ENCODE measurements around the gene MPV17. TPM values are rescaled to one million over a fixed set of nuclear protein-coding genes. Genes with fewer than 3 reads are reported as not detected.
"Not testable (repeated sequence)": the region's sequence is repeated elsewhere in the genome, so short reads cannot be mapped to it uniquely, and the experiment has no call there.

The MPV17 gene
- polyA plus RNA-seq, 3 donors: 74.0 to 90.5 (median 81.4) TPM

GRCh38 chr2:27281855-27282559 is 40.9 kb downstream of the MPV17 start, which contains the start of gene TRIM54:
TSS of gene TRIM54 (plus strand) at chr2:27282429. CDS start at chr2:27282732, 303 bp downstream.
- DNase-seq (ENCODE audit: extremely low read depth in 1 of 11, low read depth in 9 of 11, low spot score in 4 of 11): no peak

GRCh38 chr2:27281442-27281841 is 41.5 kb downstream of the MPV17 start:
- DNase-seq (ENCODE audit: extremely low read depth in 1 of 11, low read depth in 9 of 11, low spot score in 4 of 11): no peak

DNA sequence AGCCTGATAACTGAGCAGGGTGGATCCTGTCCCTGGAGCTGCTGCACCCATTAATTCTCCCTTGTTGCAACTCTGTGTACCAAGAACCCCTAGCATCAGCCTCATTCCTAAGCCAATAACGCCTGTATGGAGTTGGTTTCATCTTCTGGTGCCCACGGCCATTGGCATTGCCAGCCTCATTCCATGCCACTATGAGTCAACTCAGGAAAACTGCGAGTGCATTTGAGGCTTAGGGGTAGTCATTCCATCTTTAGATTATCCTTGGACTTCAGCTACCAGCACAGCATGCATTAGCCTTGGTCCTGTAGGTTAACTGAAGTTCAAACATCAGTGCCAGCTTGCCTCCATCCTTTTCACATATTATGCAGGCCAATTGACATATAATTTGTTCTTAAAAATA is 42.1 kb downstream of the MPV17 start:
- no peak for DNase-seq (ENCODE audit: extremely low read depth in 1 of 11, low read depth in 9 of 11, low spot score in 4 of 11)

- no peak for DNase-seq (ENCODE audit: extremely low read depth in 1 of 11, low read depth in 9 of 11, low spot score in 4 of 11)
Measured at GRCh38 chr2:27278010-27278409, 44.9 kb downstream of the MPV17 start.

DNA sequence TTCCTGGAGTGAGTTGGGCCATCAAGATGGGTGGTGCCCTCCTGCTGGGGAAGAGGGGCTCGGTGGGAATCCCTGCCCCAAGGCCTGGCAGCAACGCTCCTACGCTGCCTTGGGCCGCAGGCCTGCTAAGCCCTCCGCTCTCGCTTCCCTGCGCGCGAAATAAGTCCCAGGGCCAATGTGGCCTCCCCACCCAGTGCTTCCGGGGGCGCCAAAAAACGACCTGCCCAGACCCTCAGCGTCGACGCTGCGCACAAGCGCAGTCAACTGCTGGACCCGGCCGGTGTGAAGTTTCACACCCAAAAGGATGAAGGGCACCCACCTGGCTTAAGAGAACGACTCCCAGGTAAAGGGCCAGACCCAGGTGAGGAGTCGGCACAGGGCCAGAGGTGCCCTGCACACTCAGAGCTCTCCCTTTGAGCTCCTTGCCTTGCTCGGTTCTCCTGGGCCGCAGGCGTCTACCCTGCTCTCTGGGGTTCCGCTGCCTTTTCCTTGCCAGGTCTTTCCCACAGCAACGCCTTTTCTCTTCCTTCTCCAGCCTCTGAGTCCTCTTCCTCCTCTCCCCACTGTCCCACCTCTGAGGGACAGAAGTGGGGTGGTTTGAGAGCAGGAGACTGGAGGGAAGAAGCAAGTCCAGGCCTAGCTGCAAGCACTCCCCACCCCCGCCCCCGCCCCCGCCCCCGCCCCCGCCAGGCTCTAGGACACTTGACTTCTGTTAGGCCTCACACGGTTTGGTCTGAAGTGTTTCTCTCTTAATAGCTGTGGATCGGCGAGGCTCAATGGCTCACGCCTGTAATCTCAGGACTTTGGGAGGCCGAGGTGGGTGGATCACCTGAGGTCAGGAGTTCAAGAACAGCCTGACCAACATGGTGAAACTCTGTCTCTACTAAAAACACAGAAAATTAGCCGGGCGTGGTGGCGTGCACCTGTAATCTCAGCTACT is 47.4 kb downstream of the MPV17 start, which contains the start of gene DNAJC5G:
Gene DNAJC5G (plus strand): TSS at position 223 of the 940 bp plus-strand sequence. CDS start 1,296 bp downstream, outside the sequence.
- no peak for DNase-seq (ENCODE audit: extremely low read depth in 1 of 11, low read depth in 9 of 11, low spot score in 4 of 11)

GRCh38 chr2:27272537-27273522 is 50.1 kb downstream of the MPV17 start:
- DNase-seq (ENCODE audit: extremely low read depth in 1 of 11, low read depth in 9 of 11, low spot score in 4 of 11): not testable (repeated sequence)

DNA sequence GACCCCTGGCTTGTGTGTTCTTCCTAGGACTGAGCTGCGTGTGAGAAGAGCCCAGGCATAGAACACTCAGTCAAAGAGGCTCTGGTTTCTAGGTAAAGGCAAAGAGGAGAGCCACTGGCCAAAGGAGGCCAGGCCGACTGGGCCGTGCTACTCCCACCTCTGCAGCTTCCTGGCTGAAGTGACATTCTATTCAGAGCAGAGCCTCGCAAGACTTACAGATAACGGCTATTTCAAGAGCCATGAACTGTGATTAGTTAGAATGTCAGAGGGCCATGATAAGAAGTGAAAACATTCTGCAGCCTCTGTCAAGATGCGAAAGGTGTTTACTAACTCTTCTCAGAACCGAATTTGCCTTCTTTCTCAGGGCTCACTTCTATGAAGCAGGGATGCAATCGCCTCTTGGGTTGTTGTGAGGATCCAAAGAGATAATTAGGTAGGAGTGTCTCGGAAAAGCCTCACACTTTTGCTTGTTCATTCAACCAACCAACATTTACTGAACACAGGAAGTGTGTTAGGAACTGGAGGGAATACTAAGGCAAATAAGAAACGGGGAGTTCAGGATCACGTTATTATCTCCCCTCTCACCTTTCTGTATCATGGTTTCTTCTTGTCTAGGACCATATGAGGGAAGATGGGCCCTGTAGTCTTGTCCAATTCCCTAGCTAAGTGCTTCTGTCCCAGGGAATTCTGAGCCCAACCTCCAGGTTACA is 51.1 kb downstream of the MPV17 start:
- no peak for DNase-seq (ENCODE audit: extremely low read depth in 1 of 11, low read depth in 9 of 11, low spot score in 4 of 11)

- DNase-seq (ENCODE audit: extremely low read depth in 1 of 11, low read depth in 9 of 11, low spot score in 4 of 11): no peak
Measured at GRCh38 chr2:27270670-27271069, 52.2 kb downstream of the MPV17 start.

- DNase-seq (ENCODE audit: extremely low read depth in 1 of 11, low read depth in 9 of 11, low spot score in 4 of 11): no peak
Measured at GRCh38 chr2:27270131-27270530, 52.8 kb downstream of the MPV17 start.

GRCh38 chr2:27268296-27268695 is 54.6 kb downstream of the MPV17 start:
- DNase-seq (ENCODE audit: extremely low read depth in 1 of 11, low read depth in 9 of 11, low spot score in 4 of 11): not testable (repeated sequence)

DNA sequence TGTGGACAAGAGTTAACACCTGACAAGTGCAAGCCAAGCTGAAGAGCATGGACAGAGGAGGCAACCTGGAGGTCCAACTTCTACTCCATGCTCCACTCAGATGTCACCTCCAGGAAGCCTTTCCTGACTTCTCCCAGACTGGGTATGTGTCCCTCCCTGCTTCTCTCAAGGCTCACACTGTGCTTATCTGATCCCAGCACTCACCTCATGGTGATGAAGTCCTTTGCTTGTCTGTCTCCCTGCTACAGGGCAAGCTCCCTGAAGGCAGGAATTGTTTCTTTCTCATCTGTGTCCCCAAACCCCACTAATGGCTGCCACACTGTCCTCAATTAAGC is 57.4 kb downstream of the MPV17 start:
- no peak for DNase-seq (ENCODE audit: extremely low read depth in 1 of 11, low read depth in 9 of 11, low spot score in 4 of 11)

DNA sequence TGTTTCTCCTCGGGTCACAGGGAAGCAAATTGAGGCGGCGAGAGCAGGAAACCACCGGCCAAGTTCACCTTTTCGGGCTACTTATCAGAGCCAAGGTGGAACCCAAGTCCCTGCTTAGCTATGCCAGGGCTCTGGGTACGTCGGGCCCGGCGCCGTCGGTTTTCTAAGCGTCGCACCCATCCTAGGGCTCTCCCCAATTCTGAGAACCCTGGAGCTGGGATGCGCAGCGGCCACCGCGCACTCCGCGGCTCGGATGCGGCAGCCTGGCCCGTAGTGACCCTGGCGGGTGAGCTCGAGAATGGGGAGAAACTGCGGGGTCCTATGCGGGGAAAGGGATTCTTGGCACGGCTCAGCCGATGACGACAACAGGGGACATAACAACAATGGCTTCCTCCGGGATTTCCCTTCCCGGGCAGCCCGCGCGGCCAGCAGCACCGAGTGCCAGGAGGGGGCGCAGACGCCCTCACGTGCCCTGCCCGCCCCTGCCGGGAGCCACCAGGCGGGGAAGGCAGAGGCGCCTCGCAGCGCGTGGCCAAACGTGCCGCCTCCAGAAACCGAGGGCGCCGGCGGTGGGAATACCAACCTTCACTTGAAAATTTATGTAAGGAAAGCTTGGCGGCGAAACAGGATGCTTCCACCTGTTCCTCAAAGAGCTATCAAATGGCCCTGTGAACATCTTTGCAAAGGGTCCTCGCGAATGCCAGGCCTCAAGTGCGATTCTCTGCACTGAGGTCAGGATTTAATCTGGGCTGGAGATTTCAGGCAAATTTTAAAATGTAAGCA is 58.0 kb downstream of the MPV17 start:
- peak in 5 of 11 donors; percentile 56 to 76 (median 65) for DNase-seq (ENCODE audit: extremely low read depth in 1 of 11, low read depth in 9 of 11, low spot score in 4 of 11)

DNA sequence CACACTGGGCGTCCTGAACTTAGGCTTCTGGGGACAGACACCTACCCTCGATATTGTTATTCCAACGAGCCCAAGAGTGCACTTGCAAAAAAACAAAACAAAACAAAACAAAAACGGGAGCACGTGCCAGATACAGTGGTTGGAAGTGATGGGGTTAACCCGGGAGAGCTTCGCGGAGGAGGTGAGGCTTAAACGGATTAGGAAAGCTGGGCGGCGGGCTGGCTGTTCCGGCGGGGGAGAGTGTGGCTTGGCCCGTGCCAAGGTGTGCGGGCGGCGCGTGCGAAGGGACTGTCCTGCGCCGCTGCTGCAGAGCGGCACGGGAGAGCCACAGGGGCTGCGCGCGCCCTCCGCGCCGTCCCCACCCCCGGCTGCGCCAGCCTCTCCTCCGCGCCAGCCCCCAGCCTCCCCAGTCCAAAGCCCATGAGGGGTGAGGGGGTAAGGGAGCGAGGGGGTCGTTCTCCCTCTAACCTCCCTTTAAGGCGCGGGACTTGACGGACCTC is 58.6 kb downstream of the MPV17 start:
- DNase-seq (ENCODE audit: extremely low read depth in 1 of 11, low read depth in 9 of 11, low spot score in 4 of 11): no peak

GRCh38 chr2:27263287-27264252 is 59.3 kb downstream of the MPV17 start:
- no peak for DNase-seq (ENCODE audit: extremely low read depth in 1 of 11, low read depth in 9 of 11, low spot score in 4 of 11)

DNA sequence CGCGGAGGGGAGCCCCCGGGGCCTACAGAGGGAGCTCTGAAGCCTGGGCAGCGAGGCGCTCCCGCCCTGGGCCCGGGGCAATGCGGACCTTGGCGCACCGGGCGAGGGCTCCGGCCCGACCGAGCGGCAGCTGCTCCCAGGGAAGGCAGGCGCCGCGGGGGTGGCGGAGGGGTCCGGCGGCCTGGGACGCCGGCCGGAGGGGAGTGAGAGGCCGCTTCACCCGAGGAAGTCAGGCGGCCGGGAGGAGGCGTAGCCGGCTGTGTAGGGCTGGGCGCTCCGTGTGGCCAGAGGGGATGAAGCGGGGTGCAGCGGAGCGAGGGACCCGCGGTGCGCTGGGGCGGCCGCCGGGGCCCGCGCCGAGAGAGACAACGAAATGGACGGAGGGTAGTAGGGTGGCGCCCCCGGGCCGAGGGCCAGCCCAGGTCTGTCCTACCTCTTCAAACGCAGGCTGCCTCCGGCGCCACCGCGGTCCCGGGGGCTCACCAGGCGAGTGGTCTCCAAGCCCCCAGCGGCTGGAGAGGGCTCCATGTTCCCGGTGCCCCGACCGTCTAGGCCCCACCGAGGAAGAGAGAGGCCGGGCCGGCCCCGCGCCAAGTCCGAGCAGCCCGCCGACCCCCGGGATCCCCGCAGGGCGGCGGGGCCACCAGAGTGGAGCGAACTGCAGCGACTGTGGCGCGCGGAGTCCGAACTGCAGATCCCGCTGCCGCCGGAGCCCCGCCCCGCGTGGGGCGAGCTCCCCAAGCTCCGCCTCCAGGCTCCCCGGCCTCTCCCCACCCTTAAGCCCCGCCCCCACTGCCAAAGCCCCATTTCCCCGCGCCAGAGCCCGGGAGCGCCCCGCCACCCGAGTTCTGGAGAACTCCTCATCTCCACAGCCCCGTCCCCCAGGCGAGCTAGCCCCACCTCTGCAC is 60.3 kb downstream of the MPV17 start, which contains the start of gene SLC30A3:
Gene SLC30A3 (minus strand): TSS at position 669 of the 908 bp plus-strand sequence. CDS start 141 bp downstream, at position 528.
- DNase-seq (ENCODE audit: extremely low read depth in 1 of 11, low read depth in 9 of 11, low spot score in 4 of 11): peak in 2 of 11 donors; percentile 34 to 58
